PC-3 (cell line): Measurements from ENCODE around the gene SHISA8.

Source experiments
- CTCF ChIP-seq: fragments of 300-600 bp; sonication (generic); conservative IDR thresholded peaks from 2 replicates; pipeline ENCODE4 v1.5.1; 2017; ENCODE audit warnings: antibody characterized with exemption, low read depth, mild to moderate bottlenecking, low read length
- EZH2 ChIP-seq: fragments of 300-600 bp; sonication (generic); IDR thresholded peaks from one replicate; pipeline ENCODE4 v1.6.1; 2017; ENCODE audit warnings: antibody characterized with exemption, mild to moderate bottlenecking, low read length; ENCODE audit not compliant: unreplicated experiment

- TF ChIP-seq CTCF (no peak), EZH2 (no peak)
These were observed 19.6 kb upstream of the SHISA8 start for GRCh38 chr22:41934284-41935014.
